GM19043 (cell line): ENCODE measurements around the gene GLRX5.
A peak's percentile ranks its signal among the peaks of the same experiment; 100 is the strongest.
"Not testable (repeated sequence)": the region's sequence is repeated elsewhere in the genome, so short reads cannot be mapped to it uniquely, and the experiment has no call there.

Experiments
- ATAC-seq: cut with Tn5 transposase; IDR thresholded peaks from one replicate; pipeline ENCODE4 v1.9.1; 2021; ENCODE audit warnings: low read depth; ENCODE audit not compliant: unreplicated experiment

Gene GLRX5

DNA sequence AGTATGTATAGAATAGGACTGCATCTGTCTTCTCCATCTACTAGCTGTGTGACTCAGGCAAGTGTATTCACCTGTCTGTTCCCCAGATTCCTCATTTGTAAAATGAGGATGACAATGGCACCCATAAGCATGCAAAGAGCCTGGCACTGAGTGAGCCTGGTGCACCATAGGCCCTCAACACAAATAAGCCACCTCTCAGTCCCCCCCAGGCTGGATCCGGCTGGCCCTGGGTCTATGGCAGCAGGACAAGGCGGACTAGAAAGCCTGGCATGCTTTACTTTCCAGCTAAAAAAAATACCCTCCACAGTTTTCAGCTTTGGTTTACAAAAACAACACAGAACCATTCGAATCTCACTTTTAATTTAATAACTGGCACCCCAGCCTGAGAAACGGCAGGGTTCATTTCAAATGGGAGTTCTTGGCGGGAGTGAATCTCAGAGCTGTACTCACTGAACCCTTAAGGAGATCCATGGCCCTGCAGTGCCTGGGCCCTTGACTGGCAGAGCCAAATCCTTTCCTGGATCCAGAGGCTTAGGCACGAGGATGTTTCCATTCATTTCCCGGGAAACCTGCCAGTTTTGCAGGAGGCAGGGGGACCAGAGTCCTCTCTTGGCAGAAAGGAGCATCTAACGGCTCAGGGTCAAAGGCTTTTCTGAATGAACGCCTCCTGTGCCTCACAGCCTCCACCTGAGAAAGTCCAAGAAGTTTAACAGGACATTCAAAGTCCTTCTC lies 36.1 kb upstream of the GLRX5 start:
- ATAC-seq: no peak

DNA sequence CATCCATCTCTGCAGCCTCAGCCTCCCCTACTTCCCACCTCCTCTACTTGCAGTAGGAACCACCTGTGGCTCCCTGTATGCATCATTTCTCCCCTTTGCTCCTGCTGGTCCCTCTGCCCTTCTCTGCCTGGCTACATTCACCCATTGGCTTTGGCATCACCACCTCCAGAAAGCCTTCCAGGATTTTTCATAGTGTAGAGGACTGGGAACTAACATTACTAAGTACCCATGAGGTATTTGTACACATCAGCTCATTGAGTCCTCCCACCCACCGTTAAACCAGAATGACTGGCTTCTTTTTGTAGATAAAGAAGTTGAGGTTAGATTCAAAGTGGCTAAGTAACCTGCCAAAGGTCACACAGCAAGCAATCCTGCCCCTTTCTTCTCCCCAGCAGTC lies 35.5 kb upstream of the GLRX5 start:
- no peak for ATAC-seq

DNA sequence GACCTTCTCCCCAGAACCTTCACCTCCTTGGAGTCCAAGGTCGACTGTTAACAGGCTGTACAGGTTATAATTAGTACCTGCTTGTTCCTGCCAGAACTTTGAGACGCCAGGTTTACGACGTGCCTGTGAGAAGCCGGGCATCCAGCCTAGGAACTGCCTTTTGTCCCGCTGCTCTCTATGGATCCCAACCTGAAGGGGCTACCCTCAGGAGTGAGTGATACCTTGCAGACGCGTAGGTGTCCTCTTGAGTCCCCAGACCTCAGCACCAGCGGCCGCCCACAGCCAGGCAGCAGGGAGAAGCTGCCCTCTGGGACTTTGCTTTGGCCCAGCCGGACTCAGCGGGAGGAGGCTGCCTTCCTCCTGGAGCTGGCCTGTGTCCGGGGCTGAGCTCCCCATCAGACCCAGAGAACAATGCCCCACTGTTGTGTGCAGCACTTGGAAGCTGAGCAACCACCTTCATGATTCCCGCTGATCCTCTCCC lies 34.6 kb upstream of the GLRX5 start:
- no peak for ATAC-seq

DNA sequence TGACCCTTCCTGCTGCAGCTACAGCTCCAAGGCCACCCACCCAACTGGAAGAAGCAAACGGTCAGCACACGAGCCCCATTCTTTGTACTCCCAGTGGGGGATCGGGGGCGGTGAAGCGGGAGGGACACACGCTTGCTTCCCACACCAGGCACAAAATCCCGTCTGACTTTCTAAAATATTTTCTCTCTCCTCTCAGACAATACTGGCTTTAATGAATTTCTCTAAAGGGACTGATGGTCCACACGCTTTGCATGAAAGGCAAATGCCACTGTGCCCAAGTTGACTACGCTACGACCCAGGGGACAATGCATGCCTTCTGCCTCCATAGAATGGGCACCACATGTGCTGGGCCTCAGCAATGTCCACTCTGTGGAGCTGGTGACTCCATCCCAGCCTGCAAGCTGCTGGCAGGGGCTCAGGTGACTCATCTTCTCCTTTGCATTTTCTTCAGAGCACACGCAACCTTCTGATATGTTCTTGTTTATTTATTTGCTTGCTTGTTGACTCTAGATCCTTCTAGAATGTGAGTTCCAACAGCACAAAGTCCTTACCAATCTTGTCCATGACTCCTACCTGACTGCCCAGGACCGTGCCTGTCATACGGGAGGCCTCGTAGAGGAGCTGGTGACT lies 34.0 kb upstream of the GLRX5 start:
- no peak for ATAC-seq

DNA sequence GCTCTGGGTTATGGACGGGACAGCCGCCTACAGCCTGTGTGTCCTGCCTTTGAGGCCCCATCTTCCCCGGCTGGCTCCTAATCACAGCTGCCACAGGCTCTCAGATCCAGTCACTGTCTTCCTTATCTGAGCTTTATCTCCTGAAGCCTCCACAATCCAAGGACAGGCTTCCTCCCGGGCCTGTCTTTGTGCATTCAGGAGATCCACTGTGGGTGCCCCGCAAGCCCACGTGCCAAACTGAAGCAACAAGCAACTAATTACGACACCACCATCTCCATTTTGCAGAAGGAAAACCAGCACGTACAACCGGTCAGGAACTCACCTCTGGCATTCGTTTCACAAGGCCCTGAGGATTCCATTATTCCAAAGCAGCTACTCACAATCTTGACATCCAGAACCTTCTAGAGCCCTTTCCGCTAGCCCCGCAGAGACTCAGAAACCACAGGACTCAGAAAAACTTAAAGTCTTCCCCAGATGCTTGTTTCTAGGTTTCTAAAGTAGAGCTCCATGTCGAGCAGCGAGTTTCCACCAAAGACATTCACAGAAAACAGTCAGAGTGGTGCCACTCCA lies 32.4 kb upstream of the GLRX5 start:
- ATAC-seq: no peak

DNA sequence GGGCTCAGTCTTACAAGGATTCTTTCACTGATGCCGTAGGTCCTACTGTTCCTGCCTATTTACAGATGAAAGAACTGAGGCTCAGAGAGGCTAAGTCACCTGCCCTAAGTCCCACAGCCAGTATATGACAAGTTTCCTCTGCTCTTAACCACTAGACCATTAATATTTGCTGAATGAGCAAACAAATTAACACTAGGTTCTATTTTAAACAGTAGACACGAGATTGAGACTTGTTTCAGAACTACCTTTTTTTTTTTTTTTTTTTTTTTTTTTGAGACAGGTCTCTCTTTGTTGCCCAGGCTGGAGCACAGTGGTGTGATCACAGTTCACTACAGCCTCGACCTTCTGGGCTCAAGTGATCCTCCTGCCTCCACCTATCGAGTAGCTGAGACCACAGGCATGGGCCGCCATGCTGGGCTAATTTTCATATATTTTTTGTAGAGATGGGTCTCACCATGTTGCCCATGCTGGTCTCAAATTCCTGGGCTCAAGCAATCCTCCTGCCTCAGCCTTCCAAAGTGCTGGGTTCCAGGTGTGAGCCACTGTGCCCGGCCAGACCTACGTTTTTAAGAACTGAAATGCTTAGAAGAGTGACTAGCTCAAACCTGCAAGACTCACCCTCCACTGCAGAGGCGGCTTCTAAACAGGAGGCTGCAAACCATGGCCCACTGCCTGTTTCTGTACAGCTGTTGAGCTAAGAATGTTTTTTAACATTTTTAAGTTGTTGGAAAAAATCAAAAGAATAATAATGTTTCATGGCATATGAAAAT lies 31.3 kb upstream of the GLRX5 start:
- peak; percentile 52 for ATAC-seq

DNA sequence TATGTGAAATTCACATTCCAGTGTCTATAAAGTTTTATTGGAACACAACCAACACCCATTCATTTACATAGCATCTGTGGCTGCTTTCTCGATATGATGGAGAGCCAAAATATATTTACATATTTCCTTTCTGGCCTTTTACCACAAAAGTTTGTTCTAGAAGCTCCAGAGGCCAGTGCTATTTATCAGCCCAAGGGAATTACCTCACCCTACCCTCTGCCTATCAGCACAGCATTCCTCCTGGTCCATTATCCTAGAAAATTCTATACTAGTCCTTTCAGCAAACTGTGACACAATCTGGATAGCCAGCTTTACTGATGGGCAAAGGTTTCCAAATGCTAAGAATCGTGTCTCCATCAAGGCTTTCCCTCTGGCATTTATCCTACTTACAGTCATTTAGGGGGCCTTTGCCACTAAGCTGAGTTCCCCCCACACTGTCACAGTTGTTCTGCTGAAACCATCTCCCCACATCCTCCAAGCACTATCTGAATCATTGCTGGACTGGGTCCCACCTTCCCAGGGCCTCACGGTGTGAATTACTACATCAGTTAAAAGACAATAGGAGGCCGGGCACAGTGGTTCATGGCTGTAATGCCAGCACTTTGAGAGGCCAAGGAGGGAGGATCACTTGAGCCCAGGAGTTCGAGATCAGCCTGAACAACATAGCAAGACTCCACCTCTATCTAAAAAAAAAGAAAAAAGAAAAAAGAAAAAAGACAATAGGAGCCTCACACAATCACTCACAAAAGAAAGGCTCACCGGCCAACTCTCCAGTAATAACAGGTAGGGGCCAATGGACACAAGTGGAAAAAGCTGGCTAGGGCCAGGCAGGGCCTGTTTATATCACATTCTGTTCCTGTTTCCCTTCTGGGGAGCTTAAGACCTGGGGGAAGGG lies 30.5 kb upstream of the GLRX5 start:
- ATAC-seq: peak; percentile 30

DNA sequence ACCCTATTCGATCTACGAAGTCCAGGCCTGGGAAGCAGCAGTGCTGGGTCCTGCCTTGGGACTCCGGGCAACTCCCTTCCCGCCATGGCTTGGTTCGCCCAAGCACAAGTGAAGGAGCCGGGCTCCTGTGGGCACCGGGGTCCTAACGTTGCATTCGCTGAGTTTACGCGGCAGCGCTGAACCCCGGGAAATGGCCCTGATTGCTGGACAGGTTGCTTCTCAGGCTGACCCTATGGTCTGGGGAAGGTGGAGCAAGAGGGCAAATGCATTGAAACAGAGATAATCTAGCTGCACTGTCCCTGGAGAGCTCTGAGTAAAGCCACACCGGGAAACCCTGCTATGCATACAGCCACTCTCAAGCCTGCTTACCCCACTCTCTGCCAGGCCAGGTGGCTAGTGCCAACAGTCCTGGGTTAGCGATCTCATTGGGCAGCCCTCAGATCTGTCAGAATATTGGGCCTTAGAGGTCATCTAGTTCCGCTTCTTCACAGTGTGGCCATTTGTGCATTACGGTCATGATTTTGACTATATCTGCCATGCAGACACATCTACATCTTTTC lies 29.7 kb upstream of the GLRX5 start:
- ATAC-seq: peak; percentile 33

DNA sequence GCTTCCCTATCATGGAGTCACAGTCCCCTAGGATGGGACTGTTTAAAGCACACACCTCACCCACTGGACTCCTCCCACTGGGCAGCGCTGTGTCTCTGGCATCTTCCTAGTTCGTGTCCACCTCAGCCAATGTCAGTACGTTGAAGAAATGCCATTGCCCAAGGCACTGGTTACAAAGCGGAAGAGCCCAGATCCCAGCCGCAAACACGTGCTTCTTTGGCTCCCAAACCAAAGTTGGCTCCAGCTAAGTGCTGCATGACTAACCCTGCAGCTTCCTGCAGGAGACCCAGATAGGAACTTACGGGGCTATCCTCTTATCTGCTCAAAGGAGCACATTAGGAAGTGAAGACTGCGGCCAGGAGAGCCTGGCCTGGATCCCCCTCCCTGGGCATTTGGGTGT lies 27.7 kb upstream of the GLRX5 start:
- no peak for ATAC-seq

DNA sequence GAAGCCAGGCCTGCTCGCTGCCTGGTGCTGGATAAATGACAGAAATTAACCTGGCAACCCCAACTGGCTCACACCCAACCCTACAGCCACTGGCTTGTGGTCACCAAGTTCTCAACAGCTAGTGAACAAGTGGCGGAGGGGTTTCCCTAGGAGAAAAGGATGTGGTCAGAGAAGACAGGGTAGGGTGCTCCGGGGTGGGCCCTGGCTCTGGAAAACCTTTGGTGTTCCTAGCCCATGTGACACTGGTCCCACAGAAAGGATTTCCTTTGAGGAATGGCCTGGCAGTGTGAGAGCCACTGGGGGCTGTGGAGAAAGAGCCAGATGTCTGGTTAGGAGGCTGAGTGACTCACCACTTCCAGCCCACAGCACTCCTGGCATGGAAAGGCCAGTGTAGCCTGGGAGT lies 27.1 kb upstream of the GLRX5 start:
- peak; percentile 31 for ATAC-seq

DNA sequence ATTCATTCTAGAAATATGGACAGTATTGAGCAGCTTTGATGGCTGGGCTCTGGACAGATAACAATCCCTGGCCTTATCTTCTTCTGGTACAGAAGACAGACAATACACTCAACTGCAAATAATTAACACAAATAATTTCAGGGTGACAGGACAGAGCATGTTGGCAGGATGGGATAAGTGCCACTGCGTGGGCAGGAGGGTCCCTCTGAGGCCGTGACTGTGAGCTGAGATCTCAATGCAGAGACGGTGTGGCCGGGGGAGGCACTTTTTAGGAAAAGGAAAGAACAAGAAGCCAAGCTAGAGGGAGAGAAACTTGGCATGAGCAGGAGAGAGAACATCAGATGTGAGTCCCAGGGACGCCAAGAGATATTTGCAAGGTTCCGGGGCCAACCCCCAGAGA lies 26.5 kb upstream of the GLRX5 start:
- ATAC-seq: no peak

DNA sequence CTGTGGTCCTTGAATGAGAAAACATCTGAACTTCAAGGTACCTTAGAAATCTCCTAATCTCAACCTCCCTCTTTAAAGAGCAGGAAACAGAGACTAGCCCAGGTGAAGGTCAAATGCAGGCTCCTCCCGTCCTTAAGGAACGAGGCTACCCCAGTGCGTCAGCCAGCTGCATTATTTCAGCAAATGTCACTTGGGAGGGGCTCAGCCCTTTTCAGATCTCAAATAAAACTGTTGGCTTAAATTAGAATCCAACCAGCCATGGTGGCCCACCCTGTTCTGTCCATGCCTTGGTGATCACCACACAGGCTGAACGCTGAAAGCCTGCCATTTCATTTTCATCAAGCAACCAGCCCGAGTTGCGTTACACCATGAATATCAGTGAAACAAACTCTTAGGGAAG lies 25.4 kb upstream of the GLRX5 start:
- ATAC-seq: no peak

DNA sequence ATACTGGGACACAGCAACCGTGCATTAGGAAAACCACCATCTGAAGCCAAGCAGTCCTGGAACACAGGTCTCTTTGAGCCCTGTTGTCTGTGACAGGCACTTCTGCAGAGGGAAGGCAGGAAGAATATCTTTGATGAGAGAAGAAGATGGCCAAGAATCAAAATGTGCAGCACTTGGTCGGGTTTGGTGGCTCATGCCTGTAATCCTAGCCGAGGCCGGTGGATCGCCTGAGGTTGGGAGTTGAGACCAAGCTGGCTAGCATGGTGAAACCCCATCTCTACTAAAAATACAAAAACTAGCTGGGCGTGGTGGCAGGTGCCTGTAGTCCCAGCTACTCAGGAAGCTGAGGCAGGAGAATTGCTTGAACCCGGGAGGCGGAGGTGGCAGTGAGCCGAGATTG lies 24.5 kb upstream of the GLRX5 start:
- ATAC-seq: not testable (repeated sequence)

DNA sequence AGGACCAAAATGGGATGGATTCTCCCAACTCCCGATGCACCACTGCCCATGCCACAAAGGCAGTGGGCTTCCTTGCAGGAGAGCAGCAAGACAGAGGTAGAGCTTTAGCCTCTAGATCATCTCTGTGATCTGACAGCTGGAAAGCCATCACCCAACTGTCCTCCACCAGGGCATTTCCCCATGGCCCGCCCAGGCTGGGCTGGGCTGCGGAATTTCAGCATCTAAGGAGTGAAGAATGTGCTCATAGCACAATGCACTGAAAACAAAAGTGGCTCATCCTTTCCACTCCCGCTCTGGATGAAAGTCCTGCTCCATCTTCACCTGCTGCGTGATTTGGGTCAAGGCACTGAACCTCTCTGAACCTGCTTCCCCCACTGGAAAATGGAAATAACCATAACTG lies 24.0 kb upstream of the GLRX5 start:
- ATAC-seq: no peak

DNA sequence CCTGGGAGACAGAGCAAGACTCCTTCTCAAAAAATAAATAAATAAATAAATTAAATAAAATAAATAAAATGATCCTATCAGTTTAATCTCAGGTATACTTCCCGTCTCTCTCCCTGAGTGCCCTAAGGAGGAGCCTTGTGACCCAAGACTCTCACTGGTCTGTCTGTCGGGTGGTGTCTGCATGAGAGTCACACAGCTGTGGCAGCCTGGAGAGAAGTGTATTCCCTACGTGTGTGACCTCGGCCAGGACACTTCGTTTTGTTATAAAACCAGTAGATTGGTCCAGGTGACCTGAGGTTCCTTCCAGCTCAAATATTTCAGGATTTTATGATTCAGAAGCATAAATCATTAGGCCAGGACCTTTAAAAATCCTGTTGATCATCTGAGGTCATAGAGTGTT lies 23.2 kb upstream of the GLRX5 start:
- no peak for ATAC-seq

DNA sequence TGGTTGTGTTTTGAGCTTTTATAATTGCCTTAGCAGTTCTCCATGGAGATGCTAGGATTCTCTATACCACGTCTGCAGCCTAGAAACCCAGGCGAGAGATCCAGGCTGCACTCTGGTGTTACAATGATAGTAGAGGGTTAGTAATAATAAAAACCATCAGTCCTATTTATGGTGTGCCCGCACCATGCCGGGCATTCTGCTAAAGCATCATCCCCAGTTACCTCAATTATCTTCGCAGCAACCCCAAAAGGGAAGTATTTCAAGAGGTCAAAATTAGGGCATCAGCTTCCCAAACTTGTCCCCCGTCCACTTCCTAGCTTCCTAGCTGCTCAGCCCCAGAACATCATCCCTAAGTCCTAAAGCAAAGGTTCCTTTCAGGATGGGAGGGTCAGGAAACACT lies 21.6 kb upstream of the GLRX5 start:
- no peak for ATAC-seq

DNA sequence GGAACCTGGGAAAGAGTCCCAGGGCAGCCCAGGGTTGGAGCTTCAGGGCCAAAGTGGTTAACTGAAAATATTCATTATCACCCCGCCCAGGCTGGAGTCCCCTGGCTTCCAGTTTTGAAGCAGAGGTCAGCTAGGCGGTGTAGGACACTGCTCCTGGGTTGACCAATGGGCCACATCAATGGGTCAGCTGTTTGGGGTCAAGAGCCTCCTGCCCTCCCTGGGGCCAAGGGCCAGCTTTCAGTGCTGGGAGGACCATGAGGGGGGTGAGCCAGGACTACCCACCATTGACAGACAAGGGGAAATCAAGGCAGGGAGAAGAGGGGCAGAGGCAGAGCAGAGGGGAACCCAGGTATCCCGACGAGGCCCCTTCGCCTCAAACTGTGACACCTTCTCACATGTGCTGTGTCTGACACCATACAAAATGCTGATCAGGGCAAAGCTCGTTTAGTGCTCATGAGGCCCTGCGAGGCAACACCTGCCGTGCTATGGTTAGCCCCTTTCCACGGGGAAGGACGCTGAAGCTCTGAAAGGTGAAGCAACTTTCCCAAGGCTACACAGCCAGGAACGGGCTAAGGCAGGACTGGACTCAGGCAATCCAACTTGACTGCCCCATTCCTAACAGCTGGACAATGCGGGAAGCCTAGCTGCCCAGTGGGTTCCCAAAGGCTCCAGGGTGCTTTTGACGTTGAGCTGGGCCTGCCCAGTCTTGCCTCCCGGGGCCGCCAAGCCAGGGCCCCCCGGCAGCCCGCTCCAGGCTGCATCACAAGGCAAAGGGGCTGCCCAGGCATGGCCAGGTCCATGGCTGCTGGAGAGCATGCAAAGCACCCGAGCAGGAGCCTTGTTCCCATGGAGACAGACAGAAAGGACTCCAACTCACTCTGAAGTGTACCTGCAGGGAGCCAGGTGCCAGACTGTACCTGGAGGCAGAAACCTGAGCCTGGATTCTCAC lies 20.4 kb upstream of the GLRX5 start:
- ATAC-seq: no peak

DNA sequence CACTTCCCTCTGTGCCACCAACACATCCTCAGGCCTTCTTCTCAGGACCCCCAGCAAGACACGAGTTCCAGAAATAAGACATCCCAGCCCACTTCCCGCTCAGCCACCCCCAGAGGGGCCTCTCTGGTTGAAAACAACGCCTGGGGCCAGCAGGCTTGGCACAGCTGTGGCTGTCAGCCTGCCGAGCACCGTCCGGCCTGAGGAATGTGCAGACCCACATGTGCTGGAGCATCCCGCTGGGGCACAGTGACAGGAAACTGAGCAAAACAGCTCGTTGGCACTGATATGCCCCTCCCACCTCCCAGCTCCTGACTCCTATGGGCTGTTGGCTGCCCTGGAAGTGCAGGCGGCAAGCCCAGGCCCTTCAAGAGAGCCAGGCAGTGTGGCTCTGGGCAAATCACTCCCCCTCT lies 19.8 kb upstream of the GLRX5 start:
- ATAC-seq: no peak
